Adrenal gland (tissue), 12 donors: Measurements from ENCODE around the gene BATF3. TPM values are rescaled to one million over a fixed set of nuclear protein-coding genes. Genes with fewer than 3 reads are reported as not detected.

ENCODE experiments used
- DNase-seq, 7 donors: peaks; one replicate each; pipeline ENCODE4 v3.0.0-alpha.2; 2019 to 2020
- H3K27ac ChIP-seq, 5 donors: fragments of 200-600 bp; sonication (generic) in 4 of 5; 1 replicate in 3 of 5; 2 replicates in 2 of 5; pipeline versions ENCODE4 v1.5.1 to v1.8.0; 2016 to 2020; ENCODE audit warnings: mild to moderate bottlenecking in 1 of 5
- H3K27me3 ChIP-seq: fragments of 200-600 bp; 2 replicates; pipeline ENCODE4 v1.8.0; 2021
- H3K36me3 ChIP-seq, 2 donors: fragments of 200-600 bp; replicated peaks in 1 of 2; 1 replicate in 1 of 2; 2 replicates in 1 of 2; pipeline versions ENCODE4 v1.5.1 to v1.8.0; 2018 to 2022
- H3K4me1 ChIP-seq, 2 donors: fragments of 200-600 bp; replicated peaks in 1 of 2; 1 replicate in 1 of 2; 2 replicates in 1 of 2; pipeline versions ENCODE4 v1.5.1 to v1.8.0; 2018 to 2021
- H3K4me3 ChIP-seq, 4 donors: fragments of 200-600 bp; sonication (generic) in 3 of 4; one replicate each; pipeline ENCODE4 v1.5.1; 2016 to 2018
- H3K9me3 ChIP-seq, 3 donors: fragments of 200-600 bp; sonication (generic) in 1 of 3; replicated peaks in 1 of 3; 1 replicate in 2 of 3; 2 replicates in 1 of 3; pipeline versions ENCODE4 v1.5.1 to v1.8.0; 2016 to 2021
- CTCF ChIP-seq, 6 experiments: fragments of 450-650 bp in 4 of 6; fragments of 200-600 bp in 2 of 6; sonication (generic) in 1 of 6; IDR thresholded peaks; 1 replicate in 5 of 6; 2 replicates in 1 of 6; pipeline versions ENCODE4 v1.5.1 to v1.8.0; 2016 to 2021; ENCODE audit warnings: antibody characterized with exemption in 6 of 6, mild to moderate bottlenecking in 2 of 6, moderate library complexity in 1 of 6
- POLR2A ChIP-seq, 2 donors: fragments of 450-650 bp; IDR thresholded peaks; one replicate each; pipeline ENCODE4 v1.6.1; 2017; ENCODE audit warnings: antibody characterized with exemption in 2 of 2, mild to moderate bottlenecking in 2 of 2, moderate library complexity in 1 of 2
- WGBS, 4 donors: extraction: QIAGEN DNeasy Blood & Tissue Kit in 2 of 4; methylation state at CpG; one replicate each; pipeline versions ENCODE4 v1.1.5 to v1.1.7; 2013 to 2017; 5-methylcytosine and 5-hydroxymethylcytosine counted together
- intact Hi-C, 2 donors: fragments of 100-400 bp; cut with DNase I; formaldehyde crosslinking; loops; one replicate each; pipeline versions ENCODE4 v1.14.1 to v1.15.0; 2022 to 2023
- polyA plus RNA-seq, 3 donors: library from polyadenylated mRNA; stranded (reverse); fragments of 200-250 nt in 2 of 3; fragments of 350-450 nt in 1 of 3; fragmentation: Illumina TruSeq in 1 of 3; extraction: RNeasy Lipid Tissue Mini Kit (QIAGEN cat#74804) in 1 of 3; gene quantifications; one replicate each; pipeline ENCODE4 v1.2.3, GENCODE V29; 2013 to 2014
- total RNA-seq, 9 donors: library from RNA; depleted of rRNA in 4 of 9; stranded (reverse); fragments of >200 nt in 4 of 9; fragments of 120-200 nt in 1 of 9; fragmentation: NEBNext Ultra II Directional in 1 of 9; extraction: Animal tissue kit (Norgen Biotek cat#: 25700) in 1 of 9; gene quantifications; one replicate each; pipeline versions ENCODE4 v1.1.0 to v1.2.4, GENCODE V29; 2013 to 2023
- donor health status: healthy with polysubstance abuse.
- donor health status: Bipolar disorder and iron deficiency.
- donor health status: DM: yes; HTN: yes; CAD: no.
- donor health status: DM: no; HTN: no; CAD: no.
- donor health status: DM: no; HTN: no; CAD: no.
- donor health status: DM: yes; HTN: yes; CAD: no.

The BATF3 gene
- total and polyA plus RNA-seq, 12 donors = 0.24 to 7.5 (median 2.8) TPM

GRCh38 chr1:212647004-212647403 lies 52.6 kb downstream of the BATF3 start:
- Histone ChIP-seq H3K36me3 (no peaks in the 10 kb centered on the region), H3K27me3 (no peaks in the 10 kb centered on the region), H3K4me1 (no peaks in the 10 kb centered on the region), H3K27ac (no peak overlapping the region), H3K9me3 (no peaks in the 10 kb centered on the region), H3K4me3 (no peak overlapping the region)
- no peak for DNase-seq
- intact Hi-C loops = no loop called here
- WGBS, 4 donors = 79 to 87% (median 84%) methylated on average over 2 to 11 of the region's 11 CpGs
- TF ChIP-seq POLR2A (IDR thresholded peaks at IDR 0.05) (no peak), CTCF (IDR thresholded peaks at IDR 0.05) (no peak)

- intact Hi-C loops = no loop called here
Measured at GRCh38 chr1:212646588-212646987, 53.1 kb downstream of the BATF3 start.

GRCh38 chr1:212645546-212646543 lies 53.8 kb downstream of the BATF3 start:
- H3K4me1 ChIP-seq = no peaks in the 10 kb centered on the region
- DNase-seq = no peak
- peak overlapping the region in 1 of 5 donors; percentile 50 for H3K27ac ChIP-seq
- no peak for TF ChIP-seq POLR2A (IDR thresholded peaks at IDR 0.05)
- no peak for TF ChIP-seq CTCF (IDR thresholded peaks at IDR 0.05)
- no peaks in the 10 kb centered on the region for H3K36me3 ChIP-seq
- WGBS, 4 donors = 79 to 83% (median 81%) methylated on average over 10 to 13 of the region's 13 CpGs
- intact Hi-C loops = no loop called here
- H3K27me3 ChIP-seq = no peaks in the 10 kb centered on the region
- no peak overlapping the region for H3K4me3 ChIP-seq
- H3K9me3 ChIP-seq = no peaks in the 10 kb centered on the region

More at GRCh38 chr1:212646588-212646987, 53.1 kb downstream of the BATF3 start:
- WGBS, 4 donors = 80 to 89% (median 85%) methylated on average over 17 to 19 of the region's 19 CpGs
- Histone ChIP-seq H3K36me3 (no peaks in the 10 kb centered on the region), H3K27me3 (no peaks in the 10 kb centered on the region), H3K4me3 (no peak overlapping the region), H3K4me1 (no peaks in the 10 kb centered on the region), H3K9me3 (no peaks in the 10 kb centered on the region), H3K27ac (peak overlapping the region in 1 of 5 donors; percentile 50)
- TF ChIP-seq POLR2A (IDR thresholded peaks at IDR 0.05) = no peak
- DNase-seq = no peak

GRCh38 chr1:212644866-212645545 lies 54.6 kb downstream of the BATF3 start:
- intact Hi-C loops = no loop called here
- no peak overlapping the region for H3K4me3 ChIP-seq

More at GRCh38 chr1:212644866-212645545, 54.6 kb downstream of the BATF3 start:
- H3K9me3 ChIP-seq = no peaks in the 10 kb centered on the region
- no peaks in the 10 kb centered on the region for H3K36me3 ChIP-seq
- no peak for DNase-seq
- H3K27ac ChIP-seq = no peak overlapping the region
- no peaks in the 10 kb centered on the region for H3K4me1 ChIP-seq
- TF ChIP-seq POLR2A (IDR thresholded peaks at IDR 0.05) = no peak
- no peak for TF ChIP-seq CTCF (IDR thresholded peaks at IDR 0.05)
- no peaks in the 10 kb centered on the region for H3K27me3 ChIP-seq
- WGBS, 4 donors = 77 to 91% (median 84%) methylated on average over 5 to 6 of the region's 6 CpGs
